ENCODE measurements around the gene ATG3. TPM values are rescaled to one million over a fixed set of nuclear protein-coding genes. Genes with fewer than 3 reads are reported as not detected.
"Not testable (repeated sequence)": the region's sequence is repeated elsewhere in the genome, so short reads cannot be mapped to it uniquely, and the experiment has no call there.

ATG3 gene
- total RNA-seq, 4 donors from 2014 or later = 41.7 to 55.1 (median 44.3) TPM

GRCh38 chr3:112564940-112565305, 3.2 kb upstream of the ATG3 start:
- Histone ChIP-seq H3K36me3 (peaks cover 0 to 43% of the 10 kb centered on the region in 2 donors), H3K4me1 (peaks cover 4 to 30% (median 19%) of the 10 kb centered on the region in 3 donors), H3K27me3 (no peaks in the 10 kb centered on the region), H3K4me3 (no peak overlapping the region), H3K27ac (no peak overlapping the region), H3K9me3 (no peaks in the 10 kb centered on the region)
- no peak for ATAC-seq
- TF ChIP-seq CTCF (IDR thresholded peaks at IDR 0.05) (no peak), POLR2A (IDR thresholded peaks at IDR 0.05) (no peak), EP300 (IDR thresholded peaks at IDR 0.05) (no peak), POLR2AphosphoS5 (IDR thresholded peaks at IDR 0.05) (no peak)

GRCh38 chr3:112564247-112564939, 2.6 kb upstream of the ATG3 start:
- peaks cover 0 to 37% of the 10 kb centered on the region in 2 donors for H3K36me3 ChIP-seq
- H3K4me1 ChIP-seq = peaks cover 9 to 35% (median 24%) of the 10 kb centered on the region in 3 donors
- not testable (repeated sequence) for H3K9me3 ChIP-seq, ATAC-seq, H3K27ac ChIP-seq, H3K4me3 ChIP-seq, H3K27me3 ChIP-seq
- WGBS, 2 donors (ENCODE audit: low coverage in 1 of 2) = 65 to 82% methylated on average over 6 to 9 of the region's 15 CpGs

GRCh38 chr3:112561484-112561733, 353 bp downstream of the ATG3 start:
- Histone ChIP-seq H3K36me3 (peaks cover 0 to 24% of the 10 kb centered on the region in 2 donors), H3K27ac (peak overlapping the region; percentile 93 to 99 (median 94)), H3K27me3 (no peaks in the 10 kb centered on the region), H3K9me3 (no peaks in the 10 kb centered on the region), H3K4me3 (peak overlapping the region; percentile 68 to 82), H3K4me1 (peaks cover 9 to 47% (median 26%) of the 10 kb centered on the region in 3 donors)
- 0% methylated on average over 4 of the region's 29 CpGs; no CpG with 5 or more reads in 1 of the 2 donors for WGBS, 2 donors (ENCODE audit: low coverage in 1 of 2)
- no peak for TF ChIP-seq EP300 (IDR thresholded peaks at IDR 0.05)
- no peak for TF ChIP-seq POLR2A (IDR thresholded peaks at IDR 0.05)
- TF ChIP-seq CTCF (IDR thresholded peaks at IDR 0.05) = no peak
- no peak for TF ChIP-seq POLR2AphosphoS5 (IDR thresholded peaks at IDR 0.05)
- ATAC-seq = peak; percentile 52

GRCh38 chr3:112560721-112561483, 860 bp downstream of the ATG3 start:
- Histone ChIP-seq H3K4me3 (peak overlapping the region; percentile 68 to 82), H3K36me3 (peaks cover 0 to 21% of the 10 kb centered on the region in 2 donors), H3K4me1 (peaks cover 9 to 47% (median 26%) of the 10 kb centered on the region in 3 donors), H3K27me3 (no peaks in the 10 kb centered on the region), H3K27ac (peak overlapping the region; percentile 93 to 99 (median 94)), H3K9me3 (no peaks in the 10 kb centered on the region)
- peak; percentile 34 for ATAC-seq
- WGBS, 2 donors (ENCODE audit: low coverage in 1 of 2) = 0% methylated on average over 6 of the region's 29 CpGs
- TF ChIP-seq POLR2A (IDR thresholded peaks at IDR 0.05) (no peak), POLR2AphosphoS5 (IDR thresholded peaks at IDR 0.05) (peak; percentile 11)

- H3K4me1 ChIP-seq = peaks cover 9 to 51% (median 32%) of the 10 kb centered on the region in 3 donors
- peaks cover 0 to 15% of the 10 kb centered on the region in 2 donors for H3K36me3 ChIP-seq
- peak overlapping the region in 3 of 4 donors; percentile 93 to 99 (median 95) for H3K27ac ChIP-seq
- no peak for TF ChIP-seq EP300 (IDR thresholded peaks at IDR 0.05)
- no peak for TF ChIP-seq POLR2AphosphoS5 (IDR thresholded peaks at IDR 0.05)
- TF ChIP-seq POLR2A (IDR thresholded peaks at IDR 0.05) = no peak
- no peak for TF ChIP-seq CTCF (IDR thresholded peaks at IDR 0.05)
- H3K4me3 ChIP-seq = peak overlapping the region; percentile 68 to 82
- 9 to 14% methylated on average over 2 of the region's 2 CpGs for WGBS, 2 donors (ENCODE audit: low coverage in 1 of 2)
- no peak for ATAC-seq
- H3K9me3 ChIP-seq = no peaks in the 10 kb centered on the region
- no peaks in the 10 kb centered on the region for H3K27me3 ChIP-seq
Measured at GRCh38 chr3:112560307-112560706, 1.5 kb downstream of the ATG3 start.

- 86 to 92% methylated on average over 1 of the region's 1 CpG for WGBS, 2 donors (ENCODE audit: low coverage in 1 of 2)
- Histone ChIP-seq H3K27ac (no peak overlapping the region), H3K4me1 (peaks cover 6 to 54% (median 24%) of the 10 kb centered on the region in 3 donors), H3K4me3 (no peak overlapping the region), H3K27me3 (no peaks in the 10 kb centered on the region), H3K9me3 (no peaks in the 10 kb centered on the region), H3K36me3 (peaks cover 0 to 7% of the 10 kb centered on the region in 2 donors)
- no peak for ATAC-seq
- no peak for TF ChIP-seq EP300 (IDR thresholded peaks at IDR 0.05)
- no peak for TF ChIP-seq CTCF (IDR thresholded peaks at IDR 0.05)
- TF ChIP-seq POLR2AphosphoS5 (IDR thresholded peaks at IDR 0.05) = no peak
- no peak for TF ChIP-seq POLR2A (IDR thresholded peaks at IDR 0.05)
Measured at GRCh38 chr3:112557976-112558375, 3.8 kb downstream of the ATG3 start.

Measured in gastroesophageal sphincter (tissue), 4 donors.